WERI-Rb-1 (cell line): ENCODE results near the gene SLC35G6.
A peak's percentile ranks its signal among the peaks of the same experiment; 100 is the strongest.

Source experiments
- DNase-seq: peaks from one replicate; pipeline ENCODE4 v3.0.0-alpha.2; 2020
- H3K27ac ChIP-seq: fragments of 250-450 bp; sonication (Bioruptor Pico); 2 replicates; pipeline ENCODE4 v1.5.1; 2020; ENCODE audit warnings: mild to moderate bottlenecking, moderate library complexity
- H3K27me3 ChIP-seq: fragments of 250-450 bp; sonication (Bioruptor Pico); 2 replicates; pipeline ENCODE4 v1.5.1; 2021; ENCODE audit warnings: mild to moderate bottlenecking, low read depth, moderate library complexity; ENCODE audit not compliant: insufficient read depth, severe bottlenecking
- H3K36me3 ChIP-seq: fragments of 250-450 bp; sonication (Bioruptor Pico); 2 replicates; pipeline ENCODE4 v1.5.1; 2020; ENCODE audit warnings: mild to moderate bottlenecking, moderate library complexity
- H3K4me3 ChIP-seq: 2 replicates; pipeline ENCODE4 v1.5.1; 2011; ENCODE audit warnings: low read depth, mild to moderate bottlenecking, control low read depth, low read length
- H3K9me3 ChIP-seq: fragments of 250-450 bp; sonication (Bioruptor Pico); 2 replicates; pipeline ENCODE4 v1.5.1; 2021; ENCODE audit warnings: mild to moderate bottlenecking, moderate library complexity; ENCODE audit not compliant: severe bottlenecking
- TF ChIP-seq, protein P1 (sequence below): IDR thresholded peaks from 2 replicates; pipeline ENCODE4 v1.5.1; 2011; ENCODE audit warnings: low read depth, mild to moderate bottlenecking, control low read depth, inconsistent platforms, low read length

The SLC35G6 gene

DNA sequence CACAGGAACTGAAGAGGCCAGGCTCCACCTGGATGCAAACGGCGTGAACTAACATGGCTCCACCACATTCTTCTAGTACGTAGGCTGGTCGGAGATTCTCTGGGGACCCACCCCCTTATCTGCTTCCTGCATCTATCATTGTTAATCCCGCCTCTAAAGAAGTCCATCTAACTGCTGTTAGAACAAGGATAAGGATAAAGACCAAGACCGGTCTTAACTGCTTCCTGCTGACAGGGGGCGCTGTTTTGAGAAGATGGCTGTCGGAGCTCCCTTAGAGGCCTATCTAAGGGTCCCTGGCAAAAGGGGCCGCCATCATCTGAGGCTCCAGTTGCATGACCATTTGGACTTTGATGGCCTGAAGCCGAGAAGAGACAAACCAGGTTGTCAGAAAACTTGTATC, 41.8 kb downstream of the SLC35G6 start:
- Histone ChIP-seq H3K9me3 (peaks cover 8% of the 10 kb centered on the region), H3K36me3 (peaks cover 3% of the 10 kb centered on the region; the same call in 1 of the 2 replicates), H3K27ac (no peak overlapping the region), H3K27me3 (no peaks in the 10 kb centered on the region), H3K4me3 (no peak overlapping the region)
- DNase-seq, result peak; percentile 11
- TF ChIP-seq, protein P1, sequence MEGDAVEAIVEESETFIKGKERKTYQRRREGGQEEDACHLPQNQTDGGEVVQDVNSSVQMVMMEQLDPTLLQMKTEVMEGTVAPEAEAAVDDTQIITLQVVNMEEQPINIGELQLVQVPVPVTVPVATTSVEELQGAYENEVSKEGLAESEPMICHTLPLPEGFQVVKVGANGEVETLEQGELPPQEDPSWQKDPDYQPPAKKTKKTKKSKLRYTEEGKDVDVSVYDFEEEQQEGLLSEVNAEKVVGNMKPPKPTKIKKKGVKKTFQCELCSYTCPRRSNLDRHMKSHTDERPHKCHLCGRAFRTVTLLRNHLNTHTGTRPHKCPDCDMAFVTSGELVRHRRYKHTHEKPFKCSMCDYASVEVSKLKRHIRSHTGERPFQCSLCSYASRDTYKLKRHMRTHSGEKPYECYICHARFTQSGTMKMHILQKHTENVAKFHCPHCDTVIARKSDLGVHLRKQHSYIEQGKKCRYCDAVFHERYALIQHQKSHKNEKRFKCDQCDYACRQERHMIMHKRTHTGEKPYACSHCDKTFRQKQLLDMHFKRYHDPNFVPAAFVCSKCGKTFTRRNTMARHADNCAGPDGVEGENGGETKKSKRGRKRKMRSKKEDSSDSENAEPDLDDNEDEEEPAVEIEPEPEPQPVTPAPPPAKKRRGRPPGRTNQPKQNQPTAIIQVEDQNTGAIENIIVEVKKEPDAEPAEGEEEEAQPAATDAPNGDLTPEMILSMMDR, result peak; percentile 46

DNA sequence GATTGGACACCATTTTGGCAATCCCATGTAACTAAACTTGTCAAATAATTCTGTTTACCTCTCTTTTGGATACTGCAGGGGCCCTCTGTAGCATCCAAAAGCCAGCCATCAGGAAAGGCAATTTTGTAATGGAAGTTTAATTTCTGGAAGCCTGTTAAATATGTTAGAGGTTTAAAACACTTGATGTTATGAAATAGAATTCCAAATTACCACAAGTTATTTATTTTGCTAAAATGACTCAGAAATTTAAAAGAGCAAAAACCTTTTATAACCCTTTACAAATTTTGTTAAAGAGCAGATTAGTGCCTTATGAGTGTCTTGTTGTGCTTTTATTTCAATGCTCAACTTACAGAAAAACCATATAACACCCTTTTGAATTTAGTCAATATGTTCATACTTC, 47.6 kb downstream of the SLC35G6 start:
- no peaks in the 10 kb centered on the region for H3K27me3 ChIP-seq

DNA sequence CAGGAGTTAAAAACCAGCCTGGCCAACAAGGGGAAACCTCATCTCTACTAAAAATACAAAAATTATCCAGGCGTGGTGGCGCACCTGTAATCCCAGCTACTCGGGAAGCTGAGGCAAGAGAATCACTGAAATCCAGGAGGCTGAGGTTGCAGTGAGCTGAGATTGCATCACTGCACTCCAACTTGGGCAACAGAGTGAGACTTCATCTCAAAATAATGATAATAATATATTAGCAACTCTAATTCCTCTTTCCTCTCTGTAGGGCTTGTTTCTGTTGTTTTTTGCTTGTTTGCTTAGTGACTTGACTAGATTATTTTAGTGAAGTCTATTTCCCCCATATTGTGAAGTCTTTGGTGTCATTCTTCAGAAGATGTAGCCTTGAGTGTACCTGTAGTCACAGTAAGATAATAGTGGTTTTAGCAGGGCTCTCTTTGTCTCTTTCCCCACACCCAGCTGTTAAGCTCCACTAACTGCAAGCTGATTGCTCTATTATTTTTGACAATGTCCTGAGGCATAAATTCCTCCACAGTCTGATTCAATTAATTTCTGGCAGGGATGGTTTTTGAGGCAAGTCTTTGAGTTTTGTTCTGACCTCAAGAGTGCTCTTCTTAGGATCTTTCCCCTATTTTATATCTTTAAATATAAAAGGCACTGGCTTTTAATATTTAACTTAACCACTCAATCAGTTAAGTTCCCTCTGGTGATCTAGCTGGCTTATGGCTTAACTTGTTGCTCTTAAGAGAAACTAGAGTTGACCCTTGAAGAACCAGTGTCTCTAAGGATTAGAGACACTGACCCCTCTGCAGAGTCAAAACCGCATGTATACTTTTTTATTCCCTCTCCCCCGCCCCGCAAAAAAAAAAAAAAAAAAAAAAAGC, 49.0 kb downstream of the SLC35G6 start:
- TF ChIP-seq, protein P1, result no peak
- Histone ChIP-seq H3K36me3 (no peaks in the 10 kb centered on the region), H3K4me3 (no peak overlapping the region), H3K27ac (no peak overlapping the region), H3K27me3 (no peaks in the 10 kb centered on the region), H3K9me3 (peaks cover 30% of the 10 kb centered on the region)
- no peak for DNase-seq

More for the DNA sequence above, 47.6 kb downstream of the SLC35G6 start:
- no peak overlapping the region for H3K27ac ChIP-seq
- peaks cover 30% of the 10 kb centered on the region for H3K9me3 ChIP-seq
- no peak for DNase-seq
- no peak overlapping the region for H3K4me3 ChIP-seq
- TF ChIP-seq, protein P1, result no peak
- no peaks in the 10 kb centered on the region for H3K36me3 ChIP-seq
